ENCODE results near the gene BOLA3.
"Not testable (repeated sequence)": the region's sequence is repeated elsewhere in the genome, so short reads cannot be mapped to it uniquely, and the experiment has no call there.

The BOLA3 gene

GRCh38 chr2:74148457-74149246, 940 bp upstream of the BOLA3 start:
- peak; percentile 27 for DNase-seq

- peak; percentile 41 for DNase-seq
Observed at GRCh38 chr2:74146929-74147726, 584 bp downstream of the BOLA3 start.

DNA sequence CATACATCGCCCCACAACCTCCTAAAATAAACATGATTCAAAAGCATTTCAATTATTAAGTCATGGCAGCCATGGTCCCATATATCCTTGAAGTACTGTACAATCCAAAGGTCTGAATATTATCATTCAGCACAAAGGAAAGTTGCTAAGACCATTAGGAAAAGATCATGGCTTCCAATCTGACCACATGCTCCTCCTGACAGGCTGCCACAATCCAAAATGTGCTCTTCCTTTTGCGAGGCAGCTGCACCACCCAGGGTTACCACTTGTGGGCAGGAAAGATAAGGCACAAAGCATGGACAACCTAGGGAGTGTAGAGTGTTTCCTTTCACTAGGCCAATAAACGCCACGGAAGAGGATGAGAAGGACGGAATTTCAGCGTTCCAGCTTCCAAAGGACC, 5.4 kb downstream of the BOLA3 start:
- DNase-seq: peak; percentile 10

- DNase-seq: no peak
Observed at GRCh38 chr2:74138600-74139323, 8.9 kb downstream of the BOLA3 start.

GRCh38 chr2:74137651-74138599, 9.8 kb downstream of the BOLA3 start:
- DNase-seq: no peak

- no peak for DNase-seq
Observed at GRCh38 chr2:74131901-74132300, 15.8 kb downstream of the BOLA3 start.

- DNase-seq: no peak
Observed at GRCh38 chr2:74130211-74130995, 17.3 kb downstream of the BOLA3 start.

DNA sequence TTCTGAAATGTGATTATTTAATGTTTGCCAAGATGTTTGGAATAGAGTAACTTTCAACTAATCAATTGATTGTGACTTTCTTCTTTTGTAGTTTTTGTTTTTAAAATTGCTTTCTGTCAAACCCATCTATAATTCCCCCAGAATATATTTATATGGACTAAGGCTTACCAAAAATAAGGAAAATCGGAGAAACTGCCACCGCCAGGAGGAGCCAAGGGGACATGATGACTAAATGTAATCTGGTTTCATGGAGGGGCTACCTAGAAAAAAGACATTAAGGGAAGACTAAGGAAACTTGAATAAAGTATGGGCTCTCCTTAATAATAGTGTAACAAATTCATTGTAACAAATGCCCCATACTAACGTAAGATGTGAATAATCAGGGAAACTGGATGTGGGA, 19.5 kb downstream of the BOLA3 start:
- no peak for DNase-seq

- not testable (repeated sequence) for DNase-seq
Observed at GRCh38 chr2:74123955-74124354, 23.8 kb downstream of the BOLA3 start.

- not testable (repeated sequence) for DNase-seq
Observed at GRCh38 chr2:74121846-74122245, 25.9 kb downstream of the BOLA3 start.

GRCh38 chr2:74119912-74120825, 27.5 kb downstream of the BOLA3 start:
- peak; percentile 69 for DNase-seq

DNA sequence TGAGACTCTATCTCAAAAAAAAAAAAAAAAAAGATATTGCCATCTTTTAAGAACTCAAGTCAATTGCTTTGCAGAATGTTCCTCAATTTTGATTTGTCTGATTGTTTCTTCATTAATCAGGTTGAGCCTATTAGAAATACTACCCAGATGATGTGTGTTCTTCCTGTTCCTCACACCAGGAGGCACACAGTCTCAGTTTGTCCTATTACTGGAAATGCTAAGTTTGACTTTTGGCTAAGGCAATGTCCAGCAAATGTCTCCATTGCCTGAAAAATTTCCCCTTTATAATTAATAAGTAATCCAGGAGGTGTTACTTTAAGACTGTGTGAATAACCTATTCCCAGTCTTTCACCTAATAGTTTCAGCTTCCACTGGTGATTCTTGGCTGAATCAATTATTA, 28.4 kb downstream of the BOLA3 start:
- no peak for DNase-seq

DNA sequence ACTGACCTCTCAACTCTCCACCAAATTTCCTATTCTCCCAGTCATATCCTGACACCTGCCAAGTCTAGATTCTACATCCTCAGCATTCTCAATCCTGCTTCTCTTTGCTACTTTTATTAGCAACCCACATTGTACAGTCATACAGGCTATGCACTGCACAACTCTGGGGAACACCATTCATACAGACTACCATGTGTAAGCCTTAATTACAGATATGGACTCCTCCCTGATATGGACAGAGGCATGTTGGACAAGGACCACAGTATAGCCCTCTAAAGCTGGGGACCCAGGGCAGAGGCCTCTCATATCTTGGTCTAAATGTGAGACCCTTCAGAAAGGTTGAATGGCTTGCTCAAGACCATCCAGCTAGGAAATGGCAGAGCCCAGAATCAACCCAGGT, 36.3 kb downstream of the BOLA3 start:
- no peak for DNase-seq

- no peak for DNase-seq
Observed at GRCh38 chr2:74110537-74110936, 37.2 kb downstream of the BOLA3 start.

GRCh38 chr2:74109551-74109950, 38.2 kb downstream of the BOLA3 start:
- no peak for DNase-seq

DNA sequence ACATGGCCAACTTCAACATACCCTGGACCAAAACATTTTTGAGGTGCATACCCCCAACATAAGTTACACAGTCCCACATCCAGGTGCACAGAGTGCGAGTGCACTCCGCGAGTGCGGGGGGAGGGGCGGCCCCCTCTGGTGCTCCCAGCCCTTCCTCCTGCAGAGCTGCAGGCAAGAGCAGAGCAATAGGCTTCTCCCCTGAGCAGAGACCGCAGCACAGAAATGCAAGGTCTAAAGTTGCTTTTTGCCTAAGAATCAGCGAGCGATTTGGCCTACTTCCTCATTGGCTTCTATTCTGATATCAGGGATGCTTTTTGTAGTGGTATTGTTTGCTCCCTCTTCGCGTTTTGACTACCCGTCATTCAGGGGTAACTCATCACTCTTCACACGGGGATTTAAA, 40.6 kb downstream of the BOLA3 start:
- DNase-seq: no peak

DNA sequence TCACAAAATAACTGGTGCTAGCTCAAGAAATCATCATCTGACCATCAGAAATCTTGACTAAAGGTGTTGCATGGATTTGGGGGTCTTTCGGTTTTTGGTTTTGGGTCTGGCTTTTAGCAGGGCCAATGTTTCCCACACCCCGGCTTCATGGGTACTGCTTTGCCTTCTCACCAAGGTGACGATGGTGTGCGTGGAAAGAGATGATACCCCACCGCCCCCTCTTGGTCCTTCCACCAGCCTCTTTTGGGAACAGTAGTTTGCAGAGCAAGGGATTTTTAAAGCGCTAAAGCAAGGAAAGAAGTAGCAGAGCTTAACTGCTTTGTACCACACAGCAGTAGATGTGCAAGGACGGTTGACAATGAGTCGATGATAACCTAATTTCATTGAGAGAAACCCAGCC, 42.3 kb downstream of the BOLA3 start:
- no peak for DNase-seq

DNA sequence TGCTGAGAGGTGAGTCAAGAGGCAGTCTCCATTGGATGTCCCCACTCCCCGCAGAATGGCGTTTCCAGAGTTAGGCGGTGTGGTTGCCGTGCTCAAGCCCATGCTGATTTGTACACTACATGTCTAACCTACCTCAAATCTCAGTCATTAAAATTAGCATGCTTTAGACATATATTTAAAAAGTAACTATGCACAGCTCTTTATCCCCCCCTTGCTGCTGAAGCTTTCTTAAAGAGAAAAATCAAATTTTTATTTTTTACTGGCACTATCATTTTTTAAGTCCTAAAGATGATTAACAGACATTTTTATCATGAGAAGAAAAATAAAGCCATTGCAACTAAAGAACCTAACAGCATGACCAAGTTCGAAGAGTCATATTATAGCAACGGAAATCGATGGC, 42.9 kb downstream of the BOLA3 start:
- no peak for DNase-seq

DNA sequence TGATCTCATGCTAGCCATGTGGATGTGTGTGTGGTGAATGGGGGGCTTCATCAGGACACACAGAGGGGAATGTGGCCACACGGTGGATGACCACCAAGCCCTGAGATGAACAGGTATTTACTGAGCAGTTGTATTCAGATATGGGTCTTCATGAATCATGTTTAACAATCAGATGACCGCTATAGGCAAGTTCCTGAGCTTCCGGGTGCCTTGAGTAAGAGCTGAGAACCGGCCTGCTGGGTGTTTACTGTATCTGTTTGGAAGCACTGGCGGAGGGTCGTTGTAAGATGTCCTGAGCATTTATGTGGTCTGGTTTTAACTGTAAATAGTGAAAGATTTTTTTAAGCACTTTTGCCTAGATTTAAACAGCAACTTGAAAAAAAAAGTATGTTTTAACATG, 43.9 kb downstream of the BOLA3 start:
- DNase-seq: no peak

DNA sequence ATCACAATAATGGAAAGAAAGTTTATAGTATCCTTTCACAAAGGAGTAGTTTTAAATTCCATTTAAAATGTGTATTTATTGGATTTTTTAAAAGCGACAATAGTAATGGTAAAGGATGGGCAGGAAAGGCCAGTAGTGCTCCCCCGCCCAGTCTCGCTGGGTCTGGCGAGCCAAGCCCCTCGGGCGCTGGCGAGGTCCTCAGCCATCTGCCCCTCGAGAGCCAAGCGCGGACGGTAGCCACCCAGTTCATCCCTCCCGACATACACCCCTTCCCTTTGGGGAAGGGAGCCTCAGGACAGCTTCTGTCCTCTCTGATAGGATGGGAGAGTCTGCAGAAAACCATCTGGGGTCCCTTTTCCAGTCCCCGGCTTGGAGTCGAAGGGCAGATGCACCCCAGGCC, 45.2 kb downstream of the BOLA3 start:
- no peak for DNase-seq
